ENCODE results near the gene CBR1.

CBR1 gene

DNA sequence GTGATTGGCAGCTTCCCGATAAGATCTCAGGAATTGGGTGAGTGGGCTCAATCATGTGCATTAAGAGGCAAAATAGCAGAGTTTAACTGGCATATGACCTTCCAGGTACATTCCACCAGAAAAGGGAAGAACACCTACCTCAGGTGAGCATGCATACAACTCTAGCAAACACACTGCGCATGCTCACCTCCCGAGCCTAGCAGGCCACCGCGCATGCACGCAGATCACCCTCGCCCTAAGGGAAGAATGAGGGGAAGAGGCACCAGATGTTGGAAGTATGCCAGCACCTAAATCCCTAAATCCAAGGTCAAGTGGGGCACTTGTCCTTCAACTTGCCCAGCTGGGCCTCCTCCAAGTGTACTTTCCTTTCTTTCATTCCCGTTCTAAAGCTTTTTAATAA is 41.4 kb downstream of the CBR1 start:
- WGBS, 2 donors (ENCODE audit: extremely low coverage in 2 of 2, insufficient read length in 2 of 2, insufficient replicate concordance in 1 of 2) = no CpG with 5 or more reads among the region's 8 CpGs

DNA sequence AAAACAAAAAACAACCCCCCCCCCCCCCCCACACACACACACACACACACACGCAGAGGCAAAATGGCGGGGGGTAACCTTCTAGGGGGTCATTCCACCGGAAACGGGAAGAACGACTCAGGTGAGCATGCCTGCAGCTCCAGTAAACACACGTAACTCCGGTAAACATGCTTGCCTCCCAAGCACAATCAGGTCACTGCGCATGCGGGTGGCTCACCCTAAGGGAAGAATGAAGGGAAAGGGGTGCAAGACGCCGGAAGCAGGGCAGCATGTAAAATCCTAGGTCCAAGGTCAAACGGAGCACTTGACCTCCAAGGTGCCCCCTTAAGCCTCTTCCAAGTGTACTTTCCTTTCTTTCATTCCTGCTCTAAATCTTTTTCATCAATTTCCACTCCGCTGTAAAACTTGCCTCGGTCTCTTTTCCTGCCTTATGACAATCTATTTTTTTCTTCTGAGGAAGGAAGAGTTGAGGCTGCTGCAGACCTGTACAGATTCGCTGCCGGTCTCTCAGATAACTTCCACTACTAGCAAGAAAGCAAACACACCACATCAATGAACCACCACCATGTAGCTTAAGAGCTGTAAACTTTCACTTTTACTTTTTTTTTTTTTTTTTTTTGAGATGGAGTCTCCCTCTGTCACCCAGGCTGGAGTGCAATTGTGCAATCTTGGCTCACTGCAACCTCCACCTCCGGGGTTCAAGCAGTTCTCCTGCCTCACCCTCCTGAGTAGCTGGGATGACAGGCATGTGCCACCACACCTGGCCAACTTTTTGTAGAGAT is 44.0 kb downstream of the CBR1 start:
- Histone ChIP-seq H3K23ac (ENCODE audit: low read depth, low read length, poor library complexity) (no peak overlapping the region), H2AK5ac (ENCODE audit: low read depth, low read length) (no peak overlapping the region), H3K14ac (ENCODE audit: low read length) (no peak overlapping the region), H3K27ac (replicated peaks; ENCODE audit: low read length) (no peak overlapping the region), H3K36me3 (replicated peaks in 1 of 2; ENCODE audit: control insufficient read depth in 2 of 2, insufficient read depth in 2 of 2, low read length in 2 of 2) (no peaks in the 10 kb centered on the region), H2AFZ (ENCODE audit: low read length) (no peak overlapping the region), H2BK12ac (ENCODE audit: low read length) (no peak overlapping the region), H3K9ac (ENCODE audit: low read depth, low read length, poor library complexity) (no peak overlapping the region), H3K27me3 (ENCODE audit: control insufficient read depth in 3 of 3, insufficient read depth in 3 of 3, low read depth in 1 of 3, low read length in 3 of 3) (peaks cover 0 to 2% (median 0%) of the 10 kb centered on the region in 3 experiments), H2BK15ac (ENCODE audit: low read length) (no peak overlapping the region), H3K18ac (ENCODE audit: low read length) (no peak overlapping the region), H3K4me3 (ENCODE audit: low read length in 2 of 2) (no peak overlapping the region), H3K4ac (ENCODE audit: low read length) (no peak overlapping the region), H4K8ac (ENCODE audit: low read depth, low read length) (no peak overlapping the region), H4K91ac (ENCODE audit: low read depth, low read length, poor library complexity) (no peak overlapping the region), H3K4me2 (ENCODE audit: insufficient read depth, low read length, poor library complexity, severe bottlenecking) (no peak overlapping the region), H2BK5ac (ENCODE audit: low read length) (no peak overlapping the region), H2BK120ac (ENCODE audit: low read depth, low read length) (no peak overlapping the region), H3K79me1 (ENCODE audit: low read depth, low read length) (no peaks in the 10 kb centered on the region), H3K9me3 (replicated peaks in 1 of 2; ENCODE audit: control insufficient read depth in 2 of 2, insufficient read depth in 1 of 2, low read depth in 1 of 2, low read length in 2 of 2) (no peaks in the 10 kb centered on the region), H3K4me1 (ENCODE audit: control insufficient read depth in 2 of 2, insufficient read depth in 1 of 2, low read depth in 1 of 2, low read length in 2 of 2) (no peaks in the 10 kb centered on the region)
- WGBS, 2 donors (ENCODE audit: extremely low coverage in 2 of 2, insufficient read length in 2 of 2, insufficient replicate concordance in 1 of 2) = no CpG with 5 or more reads among the region's 17 CpGs
- DNase-seq (ENCODE audit: low spot score) = no peak

More for the DNA sequence above, 41.4 kb downstream of the CBR1 start:
- Histone ChIP-seq H3K36me3 (replicated peaks in 1 of 2; ENCODE audit: control insufficient read depth in 2 of 2, insufficient read depth in 2 of 2, low read length in 2 of 2) (no peaks in the 10 kb centered on the region), H3K4me1 (ENCODE audit: control insufficient read depth in 2 of 2, insufficient read depth in 1 of 2, low read depth in 1 of 2, low read length in 2 of 2) (no peaks in the 10 kb centered on the region), H2BK120ac (ENCODE audit: low read depth, low read length) (no peak overlapping the region), H2BK15ac (ENCODE audit: low read length) (no peak overlapping the region), H3K4me3 (ENCODE audit: low read length in 2 of 2) (no peak overlapping the region), H2AK5ac (ENCODE audit: low read depth, low read length) (no peak overlapping the region), H3K23ac (ENCODE audit: low read depth, low read length, poor library complexity) (no peak overlapping the region), H3K27me3 (ENCODE audit: control insufficient read depth in 3 of 3, insufficient read depth in 3 of 3, low read depth in 1 of 3, low read length in 3 of 3) (peaks cover 0 to 18% (median 2%) of the 10 kb centered on the region in 3 experiments), H3K79me1 (ENCODE audit: low read depth, low read length) (no peaks in the 10 kb centered on the region), H4K8ac (ENCODE audit: low read depth, low read length) (no peak overlapping the region), H3K18ac (ENCODE audit: low read length) (no peak overlapping the region), H3K9me3 (replicated peaks in 1 of 2; ENCODE audit: control insufficient read depth in 2 of 2, insufficient read depth in 1 of 2, low read depth in 1 of 2, low read length in 2 of 2) (no peaks in the 10 kb centered on the region), H2BK12ac (ENCODE audit: low read length) (no peak overlapping the region), H3K4ac (ENCODE audit: low read length) (no peak overlapping the region), H3K9ac (ENCODE audit: low read depth, low read length, poor library complexity) (no peak overlapping the region), H3K27ac (replicated peaks; ENCODE audit: low read length) (no peak overlapping the region), H3K4me2 (ENCODE audit: insufficient read depth, low read length, poor library complexity, severe bottlenecking) (no peak overlapping the region), H3K14ac (ENCODE audit: low read length) (no peak overlapping the region), H2AFZ (ENCODE audit: low read length) (no peak overlapping the region), H4K91ac (ENCODE audit: low read depth, low read length, poor library complexity) (no peak overlapping the region), H2BK5ac (ENCODE audit: low read length) (no peak overlapping the region)
- no peak for DNase-seq (ENCODE audit: low spot score)

DNA sequence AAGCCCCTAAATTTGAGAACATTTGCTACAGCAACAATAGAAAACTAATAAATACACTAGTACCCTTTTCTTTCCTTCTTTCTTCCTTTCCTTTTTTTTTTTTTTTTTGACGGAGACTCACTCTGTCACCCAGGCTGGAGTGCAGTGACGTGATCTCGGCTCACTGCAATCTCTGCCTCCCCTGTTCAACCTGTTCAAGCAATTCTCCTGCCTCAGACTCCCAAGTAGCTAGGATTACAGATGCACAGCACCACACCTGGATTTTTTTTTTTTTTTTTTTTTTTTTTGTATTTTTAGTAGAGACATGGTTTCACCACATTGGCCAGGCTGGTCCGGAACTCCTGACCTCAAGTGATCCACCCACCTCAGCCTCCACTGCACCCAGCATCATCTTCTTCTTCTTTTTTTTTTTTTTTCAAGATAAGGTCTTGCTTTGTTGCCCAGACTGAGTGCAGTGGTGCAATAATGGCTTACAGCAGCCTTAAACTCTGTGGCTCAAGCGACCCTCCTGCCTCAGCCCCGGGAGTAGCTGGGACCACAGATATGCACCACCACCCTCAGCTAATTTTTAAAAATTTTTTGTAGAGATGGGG is 45.4 kb downstream of the CBR1 start:
- H3K79me1 ChIP-seq (ENCODE audit: low read depth, low read length) = no peaks in the 10 kb centered on the region
- WGBS, 2 donors (ENCODE audit: extremely low coverage in 2 of 2, insufficient read length in 2 of 2, insufficient replicate concordance in 1 of 2) = no CpG with 5 or more reads among the region's 6 CpGs
- no peak overlapping the region for H3K4me2 ChIP-seq (ENCODE audit: insufficient read depth, low read length, poor library complexity, severe bottlenecking)
- no peaks in the 10 kb centered on the region for H3K36me3 ChIP-seq (replicated peaks in 1 of 2; ENCODE audit: control insufficient read depth in 2 of 2, insufficient read depth in 2 of 2, low read length in 2 of 2)
- H2AFZ ChIP-seq (ENCODE audit: low read length) = no peak overlapping the region
- H4K91ac ChIP-seq (ENCODE audit: low read depth, low read length, poor library complexity) = no peak overlapping the region
- no peak overlapping the region for H3K14ac ChIP-seq (ENCODE audit: low read length)
- no peak overlapping the region for H3K23ac ChIP-seq (ENCODE audit: low read depth, low read length, poor library complexity)
- no peak overlapping the region for H2BK5ac ChIP-seq (ENCODE audit: low read length)
- H2BK12ac ChIP-seq (ENCODE audit: low read length) = no peak overlapping the region
- H3K27me3 ChIP-seq (ENCODE audit: control insufficient read depth in 3 of 3, insufficient read depth in 3 of 3, low read depth in 1 of 3, low read length in 3 of 3) = peaks cover 0 to 2% (median 0%) of the 10 kb centered on the region in 3 experiments
- no peak overlapping the region for H4K8ac ChIP-seq (ENCODE audit: low read depth, low read length)
- H2BK120ac ChIP-seq (ENCODE audit: low read depth, low read length) = no peak overlapping the region
- no peak for DNase-seq (ENCODE audit: low spot score)
- H3K9me3 ChIP-seq (replicated peaks in 1 of 2; ENCODE audit: control insufficient read depth in 2 of 2, insufficient read depth in 1 of 2, low read depth in 1 of 2, low read length in 2 of 2) = no peaks in the 10 kb centered on the region
- H3K18ac ChIP-seq (ENCODE audit: low read length) = no peak overlapping the region
- no peak overlapping the region for H3K27ac ChIP-seq (replicated peaks; ENCODE audit: low read length)
- H3K9ac ChIP-seq (ENCODE audit: low read depth, low read length, poor library complexity) = no peak overlapping the region
- H2BK15ac ChIP-seq (ENCODE audit: low read length) = no peak overlapping the region
- H3K4ac ChIP-seq (ENCODE audit: low read length) = no peak overlapping the region
- no peak overlapping the region for H3K4me3 ChIP-seq (ENCODE audit: low read length in 2 of 2)
- H3K4me1 ChIP-seq (ENCODE audit: control insufficient read depth in 2 of 2, insufficient read depth in 1 of 2, low read depth in 1 of 2, low read length in 2 of 2) = no peaks in the 10 kb centered on the region
- H2AK5ac ChIP-seq (ENCODE audit: low read depth, low read length) = no peak overlapping the region

GRCh38 chr21:36117286-36117741 is 47.5 kb downstream of the CBR1 start:
- no peak overlapping the region for H3K4me3 ChIP-seq (ENCODE audit: low read length in 2 of 2)
- H3K4ac ChIP-seq (ENCODE audit: low read length) = no peak overlapping the region
- no peak overlapping the region for H3K14ac ChIP-seq (ENCODE audit: low read length)
- H3K4me1 ChIP-seq (ENCODE audit: control insufficient read depth in 2 of 2, insufficient read depth in 1 of 2, low read depth in 1 of 2, low read length in 2 of 2) = no peaks in the 10 kb centered on the region
- H3K9ac ChIP-seq (ENCODE audit: low read depth, low read length, poor library complexity) = no peak overlapping the region
- H3K27me3 ChIP-seq (ENCODE audit: control insufficient read depth in 3 of 3, insufficient read depth in 3 of 3, low read depth in 1 of 3, low read length in 3 of 3) = no peaks in the 10 kb centered on the region
- no peaks in the 10 kb centered on the region for H3K9me3 ChIP-seq (replicated peaks in 1 of 2; ENCODE audit: control insufficient read depth in 2 of 2, insufficient read depth in 1 of 2, low read depth in 1 of 2, low read length in 2 of 2)
- no peaks in the 10 kb centered on the region for H3K36me3 ChIP-seq (replicated peaks in 1 of 2; ENCODE audit: control insufficient read depth in 2 of 2, insufficient read depth in 2 of 2, low read length in 2 of 2)
- no peak overlapping the region for H2BK15ac ChIP-seq (ENCODE audit: low read length)
- no peak overlapping the region for H2BK5ac ChIP-seq (ENCODE audit: low read length)
- no peak overlapping the region for H3K18ac ChIP-seq (ENCODE audit: low read length)
- H3K79me1 ChIP-seq (ENCODE audit: low read depth, low read length) = no peaks in the 10 kb centered on the region
- H4K8ac ChIP-seq (ENCODE audit: low read depth, low read length) = no peak overlapping the region
- no CpG with 5 or more reads among the region's 2 CpGs for WGBS, 2 donors (ENCODE audit: extremely low coverage in 2 of 2, insufficient read length in 2 of 2, insufficient replicate concordance in 1 of 2)
- no peak overlapping the region for H4K91ac ChIP-seq (ENCODE audit: low read depth, low read length, poor library complexity)
- DNase-seq (ENCODE audit: low spot score) = no peak
- no peak overlapping the region for H2BK12ac ChIP-seq (ENCODE audit: low read length)
- H2AFZ ChIP-seq (ENCODE audit: low read length) = no peak overlapping the region
- H3K23ac ChIP-seq (ENCODE audit: low read depth, low read length, poor library complexity) = no peak overlapping the region
- H3K4me2 ChIP-seq (ENCODE audit: insufficient read depth, low read length, poor library complexity, severe bottlenecking) = no peak overlapping the region
- no peak overlapping the region for H2AK5ac ChIP-seq (ENCODE audit: low read depth, low read length)
- no peak overlapping the region for H3K27ac ChIP-seq (replicated peaks; ENCODE audit: low read length)
- H2BK120ac ChIP-seq (ENCODE audit: low read depth, low read length) = no peak overlapping the region
